PC-9 (cell line): ENCODE data around the gene SCAPER. TPM values are rescaled to one million over a fixed set of nuclear protein-coding genes. Genes with fewer than 3 reads are reported as not detected.

Source experiments
- BruUV-seq: library from RNA; stranded (reverse); fragments of 400-500 nt; replicated peaks from 2 replicates; lab custom pipeline; 2021; lab: Mats Ljungman, UMichigan
- CTCF ChIA-PET: fragments of 300-600 bp; sonication (Branson Sonifier 250); formaldehyde crosslinking; loops from one replicate; lab custom pipeline; 2022; ENCODE audit warnings: antibody characterized with exemption; lab: Charles Lee
- POLR2A ChIA-PET: fragments of 300-600 bp; sonication (Branson Sonifier 250); formaldehyde crosslinking; loops from one replicate; lab custom pipeline; 2022; ENCODE audit warnings: antibody characterized with exemption; ENCODE audit not compliant: unreplicated experiment; lab: Charles Lee
- DNase-seq, 2 experiments: peaks; one replicate each; pipeline versions ENCODE4 v3.0.0 to v3.0.0-alpha.2; 2015 to 2022; ENCODE audit warnings: mixed read lengths in 1 of 2
- H2AFZ ChIP-seq: fragments of 200-600 bp; sonication (generic); 2 replicates; pipeline ENCODE4 v1.8.1; 2017; ENCODE audit warnings: antibody characterized with exemption
- H3F3A ChIP-seq: fragments of 200-600 bp; sonication (generic); 2 replicates; pipeline ENCODE4 v1.8.1; 2017; ENCODE audit warnings: antibody characterized with exemption, mild to moderate bottlenecking, low read depth; ENCODE audit not compliant: insufficient read depth
- H3K27ac ChIP-seq: fragments of 200-600 bp; sonication (generic); 2 replicates; pipeline ENCODE4 v1.6.1; 2016; ENCODE audit warnings: mixed run types
- H3K27me3 ChIP-seq: fragments of 200-600 bp; sonication (generic); 2 replicates; pipeline ENCODE4 v1.6.1; 2016; ENCODE audit warnings: low read depth, mixed run types; ENCODE audit not compliant: insufficient read depth
- H3K36me3 ChIP-seq: fragments of 200-600 bp; sonication (generic); 2 replicates; pipeline ENCODE4 v1.6.1; 2016; ENCODE audit warnings: low read depth, mixed run types
- H3K4me1 ChIP-seq: fragments of 200-600 bp; sonication (generic); replicated peaks from 2 replicates; pipeline ENCODE4 v1.6.1; 2016; ENCODE audit warnings: mixed run types; ENCODE audit not compliant: insufficient read depth
- H3K4me2 ChIP-seq: fragments of 200-600 bp; sonication (generic); 2 replicates; pipeline ENCODE4 v1.6.1; 2017; ENCODE audit warnings: mixed run types
- H3K4me3 ChIP-seq: fragments of 200-600 bp; sonication (generic); 2 replicates; pipeline ENCODE4 v1.6.1; 2016; ENCODE audit warnings: mixed run types
- H3K79me2 ChIP-seq: fragments of 200-600 bp; sonication (generic); 2 replicates; pipeline ENCODE4 v1.6.1; 2017; ENCODE audit warnings: low read depth, mixed run types
- H3K9me2 ChIP-seq: fragments of 200-600 bp; sonication (generic); 2 replicates; pipeline ENCODE4 v1.8.1; 2017; ENCODE audit warnings: mild to moderate bottlenecking; ENCODE audit not compliant: insufficient read depth
- H3K9me3 ChIP-seq: fragments of 200-600 bp; sonication (generic); 2 replicates; pipeline ENCODE4 v1.8.1; 2016; ENCODE audit warnings: low read depth; ENCODE audit not compliant: insufficient read depth
- H4K20me1 ChIP-seq: fragments of 200-600 bp; sonication (generic); 2 replicates; pipeline ENCODE4 v1.8.1; 2017; ENCODE audit not compliant: insufficient read depth
- CTCF ChIP-seq: fragments of 200-600 bp; sonication (generic); conservative IDR thresholded peaks from 2 replicates; pipeline ENCODE4 v1.6.1; 2017; ENCODE audit warnings: mixed run types, antibody characterized with exemption, mild to moderate bottlenecking, moderate library complexity
- EZH2 ChIP-seq: fragments of 200-600 bp; sonication (generic); IDR thresholded peaks from 2 replicates; pipeline ENCODE4 v1.8.0; 2017; ENCODE audit warnings: antibody characterized with exemption, low read depth
- intact Hi-C: fragments of 100-400 bp; cut with micrococcal nuclease; formaldehyde crosslinking; loops from one replicate; pipeline ENCODE4 v1.10.0; 2022; ENCODE audit not compliant: unreplicated experiment
- total RNA-seq: library from RNA; stranded (reverse); gene quantifications from 2 replicates; pipeline ENCODE4 v1.2.3, GENCODE V29; 2021

Gene SCAPER
- total RNA-seq, 1 experiment from 2014 or later: 18.7 TPM

GRCh38 chr15:76682833-76683232 is 222.3 kb downstream of the SCAPER start:
- no peak overlapping the region for H3K4me2 ChIP-seq
- no peak for DNase-seq
- H3K27ac ChIP-seq: no peak overlapping the region
- ChIA-PET POLR2A (no interaction called here), CTCF (no interaction called here)
- H3F3A ChIP-seq: no peaks in the 10 kb centered on the region
- H3K36me3 ChIP-seq: no peaks in the 10 kb centered on the region
- H3K4me3 ChIP-seq: no peak overlapping the region
- H3K79me2 ChIP-seq: no peaks in the 10 kb centered on the region
- no peaks in the 10 kb centered on the region for H3K27me3 ChIP-seq
- no peaks in the 10 kb centered on the region for H3K4me1 ChIP-seq
- intact Hi-C loops: no loop called here
- no peaks in the 10 kb centered on the region for H3K9me2 ChIP-seq
- no TSS peak for BruUV-seq
- TF ChIP-seq CTCF (no peak), EZH2 (no peak)
- H2AFZ ChIP-seq: no peak overlapping the region
- H4K20me1 ChIP-seq: no peaks in the 10 kb centered on the region
- H3K9me3 ChIP-seq: no peaks in the 10 kb centered on the region

GRCh38 chr15:76682259-76682658 is 222.9 kb downstream of the SCAPER start:
- DNase-seq: no peak
- Histone ChIP-seq H3K36me3 (no peaks in the 10 kb centered on the region), H3K4me1 (no peaks in the 10 kb centered on the region), H3K27ac (no peak overlapping the region), H3K4me2 (no peak overlapping the region), H3K79me2 (no peaks in the 10 kb centered on the region), H3K27me3 (no peaks in the 10 kb centered on the region), H2AFZ (no peak overlapping the region), H3K9me2 (no peaks in the 10 kb centered on the region), H3F3A (no peaks in the 10 kb centered on the region), H4K20me1 (no peaks in the 10 kb centered on the region), H3K9me3 (no peaks in the 10 kb centered on the region), H3K4me3 (no peak overlapping the region)
- intact Hi-C loops: no loop called here
- TF ChIP-seq EZH2: no peak
- TF ChIP-seq CTCF: no peak
- POLR2A ChIA-PET: no interaction called here
- BruUV-seq: no TSS peak
- CTCF ChIA-PET: no interaction called here

GRCh38 chr15:76678766-76679165 is 226.4 kb downstream of the SCAPER start:
- BruUV-seq: no TSS peak
- H3K9me3 ChIP-seq: no peaks in the 10 kb centered on the region
- H3F3A ChIP-seq: no peaks in the 10 kb centered on the region
- H3K4me2 ChIP-seq: no peak overlapping the region
- H3K27ac ChIP-seq: no peak overlapping the region
- no peaks in the 10 kb centered on the region for H3K36me3 ChIP-seq
- ChIA-PET POLR2A (no interaction called here), CTCF (no interaction called here)
- no peaks in the 10 kb centered on the region for H3K4me1 ChIP-seq
- no peak for DNase-seq
- H4K20me1 ChIP-seq: no peaks in the 10 kb centered on the region
- no peaks in the 10 kb centered on the region for H3K9me2 ChIP-seq
- intact Hi-C loops: no loop called here
- H3K27me3 ChIP-seq: no peaks in the 10 kb centered on the region
- no peaks in the 10 kb centered on the region for H3K79me2 ChIP-seq
- no peak overlapping the region for H2AFZ ChIP-seq
- TF ChIP-seq CTCF (no peak), EZH2 (no peak)
- no peak overlapping the region for H3K4me3 ChIP-seq
